Breast epithelium (tissue), 3 donors: ENCODE data around the gene CCDC102A.

Source experiments
- CTCF ChIP-seq, 3 donors: fragments of 450-650 bp; IDR thresholded peaks; one replicate each; pipeline ENCODE4 v1.5.1; 2016 to 2017; ENCODE audit warnings: antibody characterized with exemption in 3 of 3, mild to moderate bottlenecking in 3 of 3, moderate library complexity in 3 of 3
- POLR2A ChIP-seq: fragments of 450-650 bp; IDR thresholded peaks from one replicate; pipeline ENCODE4 v1.6.1; 2016; ENCODE audit warnings: antibody characterized with exemption, mild to moderate bottlenecking, moderate library complexity
- POLR2AphosphoS5 ChIP-seq, 3 donors: sonication (generic); formaldehyde crosslinking; IDR thresholded peaks; one replicate each; pipeline ENCODE4 v1.6.1; 2017; ENCODE audit warnings: antibody characterized with exemption in 3 of 3

- TF ChIP-seq CTCF (IDR thresholded peaks at IDR 0.05) (no peak), POLR2A (no peak), POLR2AphosphoS5 (IDR thresholded peaks at IDR 0.05) (no peak)
These were observed 31.2 kb downstream of the CCDC102A start for GRCh38 chr16:57505169-57505568.
